Myometrial cell (primary cell): ENCODE data around the gene REM1. TPM values are rescaled to one million over a fixed set of nuclear protein-coding genes. Genes with fewer than 3 reads are reported as not detected.

ENCODE experiments used
- total RNA-seq: library from RNA; depleted of rRNA; stranded (reverse); fragments of >200 nt; gene quantifications from 2 replicates; pipeline ENCODE4 v1.2.3, GENCODE V29; 2015

REM1 gene
- total RNA-seq = under 0.01 TPM in 1 of 2 replicates, not detected in the other

GRCh38 chr20:31474758-31475427 is at the start of gene REM1, which contains the start of gene DEFB124:
TSS of gene REM1 (plus strand) at chr20:31475288. CDS start at chr20:31476446, 1,158 bp downstream.
TSS of gene DEFB124 (minus strand) at chr20:31475127. CDS start at chr20:31473013, 2,114 bp downstream.

GRCh38 chr20:31440012-31440659 is 35.0 kb upstream of the REM1 start, which contains the start of gene DEFB123:
TSS of gene DEFB123 (plus strand) at chr20:31440632. CDS start at chr20:31440699, 67 bp downstream.

GRCh38 chr20:31514154-31515071 is 39.3 kb downstream of the REM1 start, which contains the start of gene HM13:
TSS of gene HM13 (plus strand) at chr20:31514442. CDS start at chr20:31514552, 110 bp downstream.

Other genes starting within 250 kb of the REM1 start
- gene DEFB115, start 217.6 kb upstream of the REM1 start, total RNA-seq = not detected in 2 replicates
- not detected in 2 replicates for gene DEFB116, start 166.7 kb upstream of the REM1 start, total RNA-seq
- gene DEFB118, start 106.7 kb upstream of the REM1 start, total RNA-seq = not detected in 2 replicates
- not detected in 2 replicates for gene DEFB119, start 84.7 kb upstream of the REM1 start, total RNA-seq
- not detected in 2 replicates for gene DEFB121, start 69.1 kb upstream of the REM1 start, total RNA-seq
- not detected in 2 replicates for gene DEFB123, start 34.7 kb upstream of the REM1 start, total RNA-seq
- not detected in 2 replicates for gene DEFB124, start 161 bp upstream of the REM1 start, total RNA-seq
- 76.9 and 84.2 TPM in 2 replicates for gene HM13, start 39.2 kb downstream of the REM1 start, total RNA-seq
- 151 and 221 TPM in 2 replicates for gene ID1, start 130.0 kb downstream of the REM1 start, total RNA-seq
- gene COX4I2, start 162.6 kb downstream of the REM1 start, total RNA-seq = not detected in 2 replicates
- 125 and 131 TPM in 2 replicates for gene BCL2L1, start 247.6 kb downstream of the REM1 start, total RNA-seq